HCT116 (cell line): Measurements from ENCODE around the gene TEKT2. TPM values are rescaled to one million over a fixed set of nuclear protein-coding genes. Genes with fewer than 3 reads are reported as not detected.
A peak's percentile ranks its signal among the peaks of the same experiment; 100 is the strongest.

ENCODE experiments used
- ATAC-seq: fragments of 200-7000 bp; cut with Tn5 transposase; 2 replicates; pipeline ENCODE4 v1.9.1; 2020; ENCODE audit warnings: mild to moderate bottlenecking, moderate library complexity
- BruUV-seq: library from RNA; stranded (reverse); fragments of 400-500 nt; replicated peaks from 2 replicates; lab custom pipeline; 2021; lab: Mats Ljungman, UMichigan
- CTCF ChIA-PET: fragments of 300-600 bp; sonication (Branson Sonifier 250); formaldehyde crosslinking; loops from one replicate; lab custom pipeline; 2021; ENCODE audit warnings: antibody characterized with exemption; lab: Charles Lee
- POLR2A ChIA-PET: fragments of 300-600, 350-600 bp; sonication (Branson Sonifier 250); formaldehyde crosslinking; loops from one replicate; lab custom pipeline; 2021; ENCODE audit warnings: antibody characterized with exemption; lab: Charles Lee
- RAD21 ChIA-PET, 2 experiments: fragments of 300-600 bp; sonication (Branson Sonifier 250); formaldehyde crosslinking; loops; one replicate each; lab custom pipeline; 2023; ENCODE audit warnings: low total read pairs in 2 of 2; ENCODE audit not compliant: uncharacterized antibody in 2 of 2, unreplicated experiment in 2 of 2, low non-redundant PET in 1 of 2; lab: Charles Lee
- DNase-seq: peaks from one replicate; pipeline ENCODE4 v3.0.0-alpha.2; 2010; ENCODE audit warnings: low read depth, low spot score
- H2AFZ ChIP-seq: fragments of 200-600 bp; shearing (Covaris generic), sonication (generic); 2 replicates; pipeline ENCODE4 v1.6.1; 2017; ENCODE audit warnings: low read depth, mixed run types, mixed read lengths, antibody characterized with exemption, low read length; ENCODE audit not compliant: poor library complexity, severe bottlenecking
- H3K27ac ChIP-seq: 2 replicates; pipeline ENCODE4 v1.5.1; 2012; ENCODE audit warnings: low read depth, low read length
- H3K27me3 ChIP-seq: fragments of 200-600 bp; sonication (generic); 2 replicates; pipeline ENCODE4 v1.6.1; 2016; ENCODE audit warnings: mixed run types, low read length, mixed read lengths; ENCODE audit not compliant: insufficient read depth
- H3K36me3 ChIP-seq, 2 experiments: fragments of 200-500 bp in 1 of 2; fragments of 200-600 bp in 1 of 2; sonication (Bioruptor generic) in 1 of 2; sonication (generic) in 1 of 2; 2 replicates each; pipeline versions ENCODE4 v1.5.1 to v1.6.1; 2014 to 2016; ENCODE audit warnings: low read length in 2 of 2, inconsistent platforms in 1 of 2, mixed read lengths in 1 of 2, mixed run types in 1 of 2; ENCODE audit not compliant: insufficient read depth in 2 of 2, control insufficient read depth in 1 of 2
- H3K4me1 ChIP-seq, 2 experiments: fragments of 200-600 bp in 1 of 2; sonication (generic) in 1 of 2; 2 replicates each; pipeline versions ENCODE4 v1.5.1 to v1.6.1; 2012 to 2017; ENCODE audit warnings: low read length in 2 of 2, inconsistent platforms in 1 of 2, mild to moderate bottlenecking in 1 of 2, mixed read lengths in 1 of 2, mixed run types in 1 of 2, moderate library complexity in 1 of 2; ENCODE audit not compliant: insufficient read depth in 2 of 2, control insufficient read depth in 1 of 2
- H3K4me2 ChIP-seq: fragments of 200-600 bp; sonication (generic); 2 replicates; pipeline ENCODE4 v1.6.1; 2017; ENCODE audit warnings: mixed run types, low read length, mixed read lengths
- H3K4me3 ChIP-seq, 2 experiments: fragments of 200-600 bp in 1 of 2; sonication (generic) in 1 of 2; replicated peaks in 1 of 2; 2 replicates each; pipeline ENCODE4 v1.5.1; 2011 to 2016; ENCODE audit warnings: low read length in 2 of 2, control low read depth in 1 of 2, low read depth in 1 of 2, mild to moderate bottlenecking in 1 of 2, mixed read lengths in 1 of 2, mixed run types in 1 of 2
- H3K79me2 ChIP-seq: fragments of 200-600 bp; sonication (generic); 2 replicates; pipeline ENCODE4 v1.6.1; 2017; ENCODE audit warnings: mild to moderate bottlenecking, mixed run types, low read length, moderate library complexity, mixed read lengths; ENCODE audit not compliant: insufficient read depth
- H3K9ac ChIP-seq: fragments of 200-600 bp; sonication (generic); 2 replicates; pipeline ENCODE4 v1.6.1; 2016; ENCODE audit warnings: low read length, mixed read lengths
- H3K9me2 ChIP-seq: fragments of 200-600 bp; sonication (generic), shearing (Covaris generic); 2 replicates; pipeline ENCODE4 v1.6.1; 2017; ENCODE audit warnings: mixed run types, mild to moderate bottlenecking, moderate library complexity; ENCODE audit not compliant: insufficient read depth
- H3K9me3 ChIP-seq, 2 experiments: fragments of 200-500 bp in 1 of 2; fragments of 200-600 bp in 1 of 2; sonication (Bioruptor generic) in 1 of 2; sonication (generic) in 1 of 2; 2 replicates each; pipeline ENCODE4 v1.6.1; 2014 to 2017; ENCODE audit warnings: low read length in 2 of 2, mixed read lengths in 2 of 2, inconsistent platforms in 1 of 2, low read depth in 1 of 2, mild to moderate bottlenecking in 1 of 2, mixed run types in 1 of 2, moderate library complexity in 1 of 2; ENCODE audit not compliant: control insufficient read depth in 1 of 2, insufficient read depth in 1 of 2
- H4K20me1 ChIP-seq: fragments of 200-600 bp; sonication (generic), shearing (Covaris generic); 2 replicates; pipeline ENCODE4 v1.6.1; 2017; ENCODE audit warnings: mixed run types, mild to moderate bottlenecking, moderate library complexity; ENCODE audit not compliant: insufficient read depth
- EGR1 ChIP-seq: IDR thresholded peaks from 2 replicates; pipeline ENCODE4 v1.6.1; 2012; ENCODE audit warnings: low read depth
- POLR2A ChIP-seq: IDR thresholded peaks from 2 replicates; pipeline ENCODE4 v1.7.0; 2011; ENCODE audit warnings: borderline replicate concordance; ENCODE audit not compliant: insufficient read depth, insufficient read length; ENCODE audit errors: extremely low read depth
- POLR2AphosphoS5 ChIP-seq: IDR thresholded peaks from 2 replicates; pipeline ENCODE4 v1.6.1; 2011; ENCODE audit warnings: mild to moderate bottlenecking, low read depth, low read length, moderate library complexity
- YY1 ChIP-seq: IDR thresholded peaks from 2 replicates; pipeline ENCODE4 v1.6.1; 2011; ENCODE audit warnings: low read length, low read depth, moderate library complexity, mild to moderate bottlenecking; ENCODE audit not compliant: insufficient replicate concordance; ENCODE audit errors: extremely low read depth
- intact Hi-C: fragments of 100-400 bp; cut with micrococcal nuclease; formaldehyde crosslinking; loops from 2 replicates; pipeline ENCODE4 v1.10.0; 2022
- total RNA-seq: library from RNA; stranded (reverse); gene quantifications from one replicate; pipeline ENCODE4 v1.2.1, GENCODE V29; 2021; ENCODE audit not compliant: unreplicated experiment
- TF ChIP-seq, protein P1 (sequence below), 3 experiments: fragments of 200-600 bp in 1 of 3; sonication (generic) in 1 of 3; IDR thresholded peaks in 2 of 3; conservative IDR thresholded peaks in 1 of 3; 2 replicates each; pipeline ENCODE4 v1.5.1; 2012 to 2017; ENCODE audit warnings: low read depth in 2 of 3, low read length in 2 of 3, antibody characterized with exemption in 1 of 3, borderline replicate concordance in 1 of 3, control low read depth in 1 of 3, mild to moderate bottlenecking in 1 of 3, mixed read lengths in 1 of 3, mixed run types in 1 of 3, moderate library complexity in 1 of 3; ENCODE audit not compliant: insufficient read depth in 1 of 3

TEKT2 gene
- total RNA-seq, 1 experiment from 2014 or later, result not detected

DNA sequence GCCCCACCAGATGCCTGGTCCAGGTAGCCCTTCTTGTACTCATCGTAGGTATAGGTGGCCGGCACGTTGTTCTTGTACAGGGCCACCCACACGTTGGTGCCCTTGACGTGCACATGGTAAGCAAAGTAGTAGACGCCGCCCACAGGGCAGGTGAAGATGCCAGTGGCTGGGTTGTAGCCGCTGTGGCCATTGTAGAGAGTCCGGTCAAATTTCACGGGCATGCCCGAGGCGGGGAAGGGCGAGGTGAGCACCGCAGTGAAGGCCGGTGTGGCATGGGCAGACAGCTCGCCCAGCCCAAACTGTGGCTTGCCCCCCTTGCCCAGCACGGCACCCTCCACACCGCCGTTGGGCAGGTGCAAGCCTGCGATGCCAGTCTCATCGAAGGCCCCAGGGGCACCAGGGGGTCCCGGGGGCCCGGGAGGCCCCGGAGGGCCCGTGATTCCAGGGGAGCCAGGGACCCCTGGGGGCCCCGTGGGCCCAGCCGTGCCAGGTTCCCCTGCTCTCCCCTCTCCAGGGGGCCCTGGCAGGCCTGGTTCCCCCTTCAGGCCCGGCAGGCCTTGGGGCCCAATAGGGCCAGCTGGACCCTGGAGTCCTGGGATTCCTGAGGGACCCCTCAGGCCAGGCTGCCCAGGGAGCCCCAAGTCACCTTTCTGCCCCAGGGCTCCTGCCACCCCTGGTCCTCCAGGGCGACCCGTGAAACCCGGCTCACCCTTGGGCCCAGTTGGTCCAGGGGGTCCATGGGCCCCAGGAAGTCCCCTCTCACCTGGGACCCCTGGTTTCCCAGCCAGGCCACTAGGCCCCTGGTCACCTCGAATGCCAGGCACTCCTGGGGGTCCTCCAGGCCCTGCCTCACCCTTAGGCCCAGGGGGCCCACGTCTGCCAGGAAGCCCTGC is 14.0 kb downstream of the TEKT2 start:
- no peak overlapping the region for H3K4me2 ChIP-seq
- ATAC-seq, result no peak
- CTCF ChIA-PET, result interaction anchor here (0.8 to 3.9 kb wide), 3 partner anchors 37 to 51 kb away, joined by 3 to 31 read pairs (median 7); partner anchors contain the start of gene TRAPPC3

More for the DNA sequence above, 14.0 kb downstream of the TEKT2 start:
- intact Hi-C loops, result loop anchor here (5.0 kb wide), 1 partner anchor 269 kb away; no protein-coding TSS in a partner anchor
- Histone ChIP-seq H3K27me3 (no peaks in the 10 kb centered on the region), H3K4me3 (no peak overlapping the region), H3K27ac (peak overlapping the region; percentile 8; the same call in 1 of the 2 replicates), H3K36me3 (peaks cover 17 to 18% of the 10 kb centered on the region in 2 experiments; a peak in 3 of 4 replicates), H2AFZ (no peak overlapping the region), H3K9ac (no peak overlapping the region), H4K20me1 (no peaks in the 10 kb centered on the region), H3K9me2 (no peaks in the 10 kb centered on the region), H3K79me2 (peaks cover under 1% of the 10 kb centered on the region; the same call in 1 of the 2 replicates), H3K9me3 (no peaks in the 10 kb centered on the region), H3K4me1 (peaks cover 0 to 22% of the 10 kb centered on the region in 2 experiments; a peak in 2 of 4 replicates)
- POLR2A ChIA-PET, result no interaction called here
- DNase-seq, result no peak
- no TSS peak for BruUV-seq
- TF ChIP-seq EGR1 (no peak), POLR2AphosphoS5 (no peak), YY1 (no peak), POLR2A (no peak)
- TF ChIP-seq, protein P1, sequence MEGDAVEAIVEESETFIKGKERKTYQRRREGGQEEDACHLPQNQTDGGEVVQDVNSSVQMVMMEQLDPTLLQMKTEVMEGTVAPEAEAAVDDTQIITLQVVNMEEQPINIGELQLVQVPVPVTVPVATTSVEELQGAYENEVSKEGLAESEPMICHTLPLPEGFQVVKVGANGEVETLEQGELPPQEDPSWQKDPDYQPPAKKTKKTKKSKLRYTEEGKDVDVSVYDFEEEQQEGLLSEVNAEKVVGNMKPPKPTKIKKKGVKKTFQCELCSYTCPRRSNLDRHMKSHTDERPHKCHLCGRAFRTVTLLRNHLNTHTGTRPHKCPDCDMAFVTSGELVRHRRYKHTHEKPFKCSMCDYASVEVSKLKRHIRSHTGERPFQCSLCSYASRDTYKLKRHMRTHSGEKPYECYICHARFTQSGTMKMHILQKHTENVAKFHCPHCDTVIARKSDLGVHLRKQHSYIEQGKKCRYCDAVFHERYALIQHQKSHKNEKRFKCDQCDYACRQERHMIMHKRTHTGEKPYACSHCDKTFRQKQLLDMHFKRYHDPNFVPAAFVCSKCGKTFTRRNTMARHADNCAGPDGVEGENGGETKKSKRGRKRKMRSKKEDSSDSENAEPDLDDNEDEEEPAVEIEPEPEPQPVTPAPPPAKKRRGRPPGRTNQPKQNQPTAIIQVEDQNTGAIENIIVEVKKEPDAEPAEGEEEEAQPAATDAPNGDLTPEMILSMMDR (IDR thresholded peaks at IDR 0.05 in 2 of 3, conservative IDR thresholded peaks at IDR 0.05 in 1 of 3; ENCODE audit: borderline replicate concordance in 1 of 3, insufficient read depth in 1 of 3, low read depth in 2 of 3, low read length in 2 of 3), result no peak
- RAD21 ChIA-PET, result no interaction called here
